Muscle of arm (tissue), 14 donors: Measurements from ENCODE around the gene HDDC3. TPM values are rescaled to one million over a fixed set of nuclear protein-coding genes. Genes with fewer than 3 reads are reported as not detected.

ENCODE experiments used
- DNase-seq: peaks from one replicate; pipeline ENCODE4 v3.0.0-alpha.2; 2013
- long read RNA-seq, 11 donors: transcript quantifications; one replicate each; lab custom pipeline, GENCODE V29; 2026
- polyA plus RNA-seq, 12 donors: library from polyadenylated mRNA; unstranded; fragments of 120-200 nt; gene quantifications; one replicate each; pipeline ENCODE4 v1.2.1, GENCODE V29; 2013; ENCODE audit not compliant: insufficient read length in 12 of 12

HDDC3 gene, protein sequence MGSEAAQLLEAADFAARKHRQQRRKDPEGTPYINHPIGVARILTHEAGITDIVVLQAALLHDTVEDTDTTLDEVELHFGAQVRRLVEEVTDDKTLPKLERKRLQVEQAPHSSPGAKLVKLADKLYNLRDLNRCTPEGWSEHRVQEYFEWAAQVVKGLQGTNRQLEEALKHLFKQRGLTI
- 10 to 100 TPM in 2 of 12 donors, 1 to 10 TPM in 9, not detected in 1; 7.2 to 12.6 (median 8.9) TPM for polyA plus RNA-seq
- long read RNA-seq, donor 1, full-length matches to known transcripts = 12 of 12 reads
- long read RNA-seq, donor 1, partial matches to known transcripts = 0 of 12 reads
- long read RNA-seq, donor 1, other reads (novel, unspliced or antisense) = 0 of 12 reads
- long read RNA-seq, donor 2, transcript HDDC3-202 (4 exons, 1,880 nt) = major isoform, 6 of 9 reads
- long read RNA-seq, donor 2, partial matches to known transcripts = 0 of 9 reads
- long read RNA-seq, donor 2, other reads (novel, unspliced or antisense) = 0 of 9 reads
- long read RNA-seq, donor 3, partial matches to known transcripts = 0 of 2 reads
- long read RNA-seq, donor 3, other reads (novel, unspliced or antisense) = 0 of 2 reads
- long read RNA-seq, donor 4, partial matches to known transcripts = 0 of 4 reads
- long read RNA-seq, donor 4, other reads (novel, unspliced or antisense) = 0 of 4 reads
- long read RNA-seq, donor 5, full-length matches to known transcripts = 8 of 8 reads
- long read RNA-seq, donor 5, partial matches to known transcripts = 0 of 8 reads
- long read RNA-seq, donor 5, other reads (novel, unspliced or antisense) = 0 of 8 reads
- long read RNA-seq, donor 6, partial matches to known transcripts = 0 of 4 reads
- long read RNA-seq, donor 6, other reads (novel, unspliced or antisense) = 0 of 4 reads
- long read RNA-seq, donor 7, partial matches to known transcripts = 0 of 4 reads
- long read RNA-seq, donor 7, other reads (novel, unspliced or antisense) = 0 of 4 reads
- long read RNA-seq, donor 8, transcript HDDC3-202 (4 exons, 1,880 nt) = major isoform, 6 of 6 reads
- long read RNA-seq, donor 8, partial matches to known transcripts = 0 of 6 reads
- long read RNA-seq, donor 8, other reads (novel, unspliced or antisense) = 0 of 6 reads
- long read RNA-seq, donor 9, transcript HDDC3-202 (4 exons, 1,880 nt) = major isoform, 7 of 8 reads
- long read RNA-seq, donor 9, partial matches to known transcripts = 0 of 8 reads
- long read RNA-seq, donor 9, other reads (novel, unspliced or antisense) = 0 of 8 reads
- long read RNA-seq, donor 10, transcript HDDC3-202 (4 exons, 1,880 nt) = major isoform, 5 of 7 reads
- long read RNA-seq, donor 10, partial matches to known transcripts = 0 of 7 reads
- long read RNA-seq, donor 10, other reads (novel, unspliced or antisense) = 0 of 7 reads
- long read RNA-seq, donor 11, transcript HDDC3-202 (4 exons, 1,880 nt) = major isoform, 7 of 7 reads
- long read RNA-seq, donor 11, partial matches to known transcripts = 0 of 7 reads
- long read RNA-seq, donor 11, other reads (novel, unspliced or antisense) = 0 of 7 reads

DNA sequence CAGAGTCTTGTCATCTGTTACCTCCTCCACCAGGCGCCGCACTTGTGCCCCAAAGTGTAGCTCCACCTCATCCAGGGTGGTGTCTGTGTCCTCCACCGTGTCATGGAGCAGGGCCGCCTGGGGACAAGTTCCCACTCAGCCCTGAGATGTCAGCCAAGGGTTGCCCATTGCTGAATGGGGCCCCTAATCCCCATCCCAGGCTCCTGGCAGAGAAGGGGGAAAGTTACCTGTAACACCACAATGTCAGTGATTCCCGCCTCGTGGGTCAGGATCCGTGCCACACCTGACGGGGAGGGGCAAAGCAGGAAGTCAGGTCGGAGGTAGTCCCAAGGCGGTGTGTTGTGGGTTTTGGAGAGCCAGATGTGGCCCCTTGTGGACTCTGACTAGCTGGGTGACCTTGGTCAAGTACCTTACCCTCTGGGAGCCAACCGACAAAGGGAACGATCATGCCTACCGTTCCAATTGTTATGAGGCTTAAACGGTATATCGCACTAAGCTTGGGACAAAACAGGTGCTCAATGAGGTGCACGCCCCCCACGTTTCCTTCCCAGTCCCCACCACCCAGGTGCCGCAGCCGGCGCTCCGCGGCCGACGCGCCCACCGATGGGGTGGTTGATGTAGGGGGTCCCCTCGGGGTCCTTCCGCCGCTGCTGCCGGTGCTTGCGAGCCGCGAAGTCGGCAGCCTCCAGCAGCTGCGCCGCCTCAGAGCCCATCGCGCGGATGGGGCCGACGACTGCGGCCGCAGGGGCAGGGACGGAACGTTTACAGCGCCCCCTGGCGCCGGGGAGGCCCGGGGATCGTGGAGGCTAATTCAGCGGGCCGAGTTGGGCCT, at the start of gene HDDC3:
TSS of gene HDDC3 (minus strand) at position 722 of the 832 bp plus-strand sequence. CDS start at position 713, 9 bp downstream.
- DNase-seq = peak; percentile 92

DNA sequence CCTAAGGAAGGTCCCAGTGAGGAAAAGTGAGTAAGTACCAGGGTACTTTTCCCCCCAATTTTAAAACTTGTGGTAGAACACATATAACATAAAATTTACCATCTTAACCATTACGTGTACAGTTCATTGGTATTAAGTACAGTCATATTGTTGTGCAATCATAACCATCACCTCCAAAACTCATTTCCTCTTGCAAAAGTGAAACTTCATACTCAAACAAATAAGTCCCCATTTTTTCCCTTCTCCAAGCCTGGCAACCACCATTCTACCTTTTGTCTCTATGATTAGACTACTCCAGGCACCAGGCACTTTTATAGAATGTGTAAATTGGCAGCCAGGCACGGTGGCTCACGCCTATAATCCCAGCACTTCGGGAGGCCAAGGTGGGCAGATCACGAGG, 49.8 kb upstream of the HDDC3 start:
- no peak for DNase-seq

DNA sequence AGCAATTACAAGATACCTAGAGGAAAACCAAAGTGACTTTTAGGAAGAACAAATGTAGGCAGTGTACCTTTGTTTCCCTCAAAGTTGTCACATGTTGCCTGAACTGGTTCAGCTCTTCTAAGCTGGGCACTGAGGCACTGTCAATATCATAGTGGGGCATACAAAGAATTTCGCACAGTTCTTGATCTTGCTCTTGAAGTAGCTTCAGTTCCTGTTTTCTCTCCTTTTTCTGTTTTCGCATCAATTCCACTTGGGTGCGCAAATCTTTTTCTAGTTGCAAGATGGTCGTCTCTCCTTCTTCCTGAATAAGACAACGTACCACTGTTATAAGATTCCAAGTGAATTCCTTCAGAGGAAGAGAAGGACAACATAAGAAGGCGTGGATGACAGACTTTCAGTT, 49.3 kb upstream of the HDDC3 start:
- no peak for DNase-seq

DNA sequence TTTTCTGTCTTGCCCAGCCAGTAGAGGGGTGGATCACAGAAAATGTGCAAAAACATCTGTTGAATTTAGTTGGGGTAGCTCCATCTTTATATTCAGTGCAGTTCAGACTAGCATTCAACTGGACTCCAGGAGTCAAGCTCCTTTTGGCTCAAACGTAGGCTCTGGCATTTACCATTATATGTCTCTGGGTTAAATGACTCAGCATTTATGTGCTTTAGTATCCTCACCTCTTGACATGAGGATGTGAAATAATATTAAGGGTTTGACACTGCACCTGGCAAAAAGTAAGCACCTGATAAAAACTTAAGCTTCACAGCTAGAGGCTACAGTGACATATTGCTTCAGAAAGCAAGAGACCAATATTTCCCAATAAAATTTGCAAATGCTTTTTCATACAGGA, 47.2 kb upstream of the HDDC3 start:
- DNase-seq = no peak

DNA sequence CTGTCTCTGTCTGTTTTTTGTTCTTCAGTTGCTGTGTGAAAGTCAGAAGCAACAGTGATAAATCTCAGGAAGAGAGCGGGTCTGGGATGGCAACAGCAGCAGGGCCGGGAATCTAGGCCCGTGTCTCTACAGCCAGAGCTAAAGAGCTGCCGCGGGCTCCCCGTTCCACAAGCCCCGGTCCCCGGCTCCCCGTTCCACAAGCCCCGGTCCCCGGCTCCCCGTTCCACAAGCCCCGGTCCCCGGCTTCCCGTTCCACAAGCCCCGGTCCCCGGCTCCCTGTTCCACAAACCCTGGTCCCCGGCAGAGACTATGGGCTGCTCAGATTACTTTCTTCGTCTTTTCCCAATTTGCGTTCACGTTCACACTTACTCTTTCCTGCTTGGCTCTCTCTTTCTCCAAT, 41.9 kb upstream of the HDDC3 start:
- DNase-seq = no peak

DNA sequence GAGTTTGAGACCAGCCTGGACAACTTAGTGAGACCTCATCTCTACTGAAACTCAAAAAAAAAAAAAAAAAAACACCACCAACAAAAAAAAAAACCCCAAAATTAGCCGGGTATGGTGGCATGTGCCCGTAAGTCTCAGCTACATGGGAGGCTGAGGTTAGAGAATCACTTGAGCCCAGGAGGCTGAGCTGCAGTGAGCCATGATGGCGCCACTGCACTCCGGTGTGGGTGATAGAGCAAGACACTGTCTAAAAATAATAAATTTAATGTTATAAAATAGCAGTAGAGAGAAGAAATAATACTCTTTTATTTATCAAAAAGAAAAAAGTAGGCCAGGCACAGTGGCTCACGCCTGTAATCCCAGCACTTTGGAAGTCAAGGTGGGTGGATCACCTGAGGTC, 39.8 kb upstream of the HDDC3 start:
- no peak for DNase-seq

DNA sequence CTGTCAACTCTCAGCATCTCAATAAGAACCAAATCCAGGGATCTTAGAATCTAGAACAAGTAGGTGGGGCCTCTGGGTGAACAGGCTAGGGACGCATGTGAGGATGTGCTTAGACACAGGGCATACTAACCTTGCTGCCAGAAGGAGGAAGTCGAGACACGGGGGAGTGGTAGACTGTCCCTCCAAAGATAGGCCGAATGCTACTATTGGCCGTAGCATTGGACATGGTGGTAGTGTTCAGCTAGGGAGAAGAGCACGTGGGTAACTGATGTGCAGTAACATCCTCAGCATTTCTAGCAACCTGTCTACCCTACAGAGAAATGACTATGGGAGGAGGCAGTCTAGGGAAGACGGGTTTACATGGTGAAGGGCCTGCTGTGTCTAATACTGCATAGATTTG, 37.9 kb upstream of the HDDC3 start:
- no peak for DNase-seq

DNA sequence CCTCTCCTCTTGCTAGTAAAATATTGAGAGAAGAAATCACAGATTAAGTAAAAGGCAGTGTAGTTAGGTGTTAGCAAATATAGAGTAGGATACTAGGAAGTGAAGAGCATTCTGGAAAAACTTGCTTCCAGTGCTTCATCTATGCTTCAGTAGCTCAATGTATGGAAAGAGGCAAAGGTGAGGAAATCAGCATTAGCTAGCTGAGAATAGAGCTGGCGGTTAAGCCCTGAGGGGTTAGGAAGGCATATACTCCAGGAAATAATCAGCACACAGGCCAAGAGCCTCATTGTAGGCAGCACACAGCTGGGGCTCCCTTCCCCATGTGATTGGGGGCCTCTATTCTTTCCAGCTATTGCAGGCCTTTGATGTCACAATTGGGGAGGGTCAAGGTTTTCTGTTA, 36.1 kb upstream of the HDDC3 start:
- no peak for DNase-seq

DNA sequence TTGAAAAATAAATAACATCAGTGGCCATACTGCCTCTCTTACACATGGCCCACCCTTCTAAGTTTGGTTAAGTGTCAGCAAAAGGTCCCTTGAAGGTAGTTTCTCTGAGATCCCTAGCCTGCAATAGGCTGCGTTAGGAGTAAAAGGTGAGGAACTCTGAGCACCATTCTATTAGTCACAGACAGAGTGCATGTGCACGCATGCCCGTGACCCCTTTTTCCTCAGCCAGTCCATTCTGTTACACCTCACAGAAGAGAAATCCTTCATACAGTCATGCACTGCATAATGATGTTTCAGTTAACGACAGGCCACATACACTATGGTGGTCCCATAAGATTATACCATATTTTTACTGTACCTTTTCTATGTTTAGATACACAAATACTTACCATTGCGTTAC, 34.9 kb upstream of the HDDC3 start:
- DNase-seq = no peak

DNA sequence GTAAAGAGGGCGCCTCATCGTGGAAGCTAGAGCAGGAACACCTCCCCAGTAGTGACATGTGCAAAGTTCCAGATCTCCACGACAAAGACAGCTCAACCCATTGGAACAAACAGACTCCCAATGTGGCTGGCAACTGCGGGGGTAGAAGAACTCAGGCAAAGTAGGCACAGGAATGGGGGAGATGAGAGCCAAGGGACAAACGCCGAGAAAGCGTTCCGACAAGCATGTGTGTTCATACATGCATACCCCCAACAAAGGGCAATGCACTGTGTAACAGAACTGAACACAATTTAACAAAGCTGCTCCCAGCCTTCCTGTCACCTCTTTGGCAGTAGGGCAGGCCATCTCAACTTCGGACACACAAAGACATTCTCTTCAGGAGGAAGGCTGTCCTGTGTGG, 33.9 kb upstream of the HDDC3 start:
- DNase-seq = no peak

DNA sequence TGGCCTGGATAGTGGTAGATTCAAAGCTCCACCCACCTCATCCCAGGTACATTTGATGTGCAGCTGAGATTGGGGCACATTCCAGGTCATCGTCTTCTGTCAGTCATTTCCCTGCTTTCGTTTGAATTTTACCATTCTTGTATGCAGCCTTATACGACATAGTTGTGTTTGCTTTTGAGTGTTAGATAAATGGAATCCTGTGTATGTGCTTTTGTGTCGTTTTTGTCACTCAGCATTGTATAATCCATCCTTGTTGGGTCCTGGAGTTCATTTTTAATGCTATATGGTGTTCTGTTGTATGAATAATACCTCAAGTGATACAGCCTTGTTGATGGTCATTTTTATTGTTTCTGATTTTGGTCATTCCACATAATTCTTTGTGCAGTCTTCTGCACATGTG, 29.7 kb upstream of the HDDC3 start:
- no peak for DNase-seq

DNA sequence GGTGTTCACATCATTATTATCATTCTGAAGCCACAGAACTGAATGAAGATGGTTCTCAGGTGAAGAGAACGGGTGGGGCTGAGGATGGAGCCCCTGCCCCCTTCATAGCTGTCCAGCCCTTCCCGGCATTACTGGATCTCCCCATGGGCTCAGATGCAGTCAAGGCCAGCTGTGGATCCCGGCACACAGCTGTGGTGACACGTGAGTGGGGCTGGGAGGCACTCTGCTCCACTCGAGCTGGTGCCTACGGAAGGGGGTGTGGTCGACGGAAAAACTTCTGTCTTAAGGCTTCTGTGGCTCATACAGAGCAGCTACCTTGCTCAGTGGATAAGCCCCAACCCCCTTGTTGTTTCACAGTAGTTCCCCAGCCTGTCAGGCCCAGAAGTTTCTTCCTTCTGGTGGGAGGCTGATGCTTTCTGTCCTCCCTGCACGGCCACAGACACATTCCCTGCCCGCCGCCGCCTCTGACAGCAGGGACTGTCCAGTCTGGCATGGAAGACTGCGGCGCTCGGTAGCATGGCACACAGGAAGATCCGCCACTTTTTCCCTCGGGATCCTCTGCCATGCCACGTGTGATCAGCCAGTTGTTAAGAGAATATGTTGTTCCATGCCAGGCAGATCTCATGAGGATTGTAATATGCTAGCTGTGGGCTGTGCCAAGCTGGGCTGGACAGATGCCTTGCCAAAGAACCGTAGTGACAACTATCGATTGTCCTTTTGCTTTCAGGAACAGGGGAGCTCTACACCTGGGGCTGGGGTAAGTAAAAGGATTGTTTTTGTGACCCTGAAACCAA, 28.1 kb upstream of the HDDC3 start:
- no peak for DNase-seq

DNA sequence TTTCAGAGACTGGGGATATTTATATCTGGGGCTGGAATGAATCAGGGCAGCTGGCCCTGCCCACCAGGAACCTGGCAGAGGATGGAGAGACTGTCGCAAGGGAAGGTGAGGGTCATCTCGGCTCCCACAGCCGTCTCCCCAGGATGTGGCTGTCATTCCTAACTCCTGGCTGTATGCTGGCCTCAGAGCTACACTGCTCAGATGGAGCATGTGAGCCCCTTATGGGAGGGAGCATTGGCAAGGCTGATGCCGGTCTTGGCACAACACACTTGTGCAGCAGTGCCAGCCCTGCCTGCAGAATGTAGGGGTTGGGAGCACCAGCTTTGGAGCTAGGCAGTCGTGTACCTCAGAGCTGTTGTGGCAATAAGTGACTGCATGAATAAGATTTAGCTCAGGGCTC, 27.5 kb upstream of the HDDC3 start:
- DNase-seq = peak; percentile 51

DNA sequence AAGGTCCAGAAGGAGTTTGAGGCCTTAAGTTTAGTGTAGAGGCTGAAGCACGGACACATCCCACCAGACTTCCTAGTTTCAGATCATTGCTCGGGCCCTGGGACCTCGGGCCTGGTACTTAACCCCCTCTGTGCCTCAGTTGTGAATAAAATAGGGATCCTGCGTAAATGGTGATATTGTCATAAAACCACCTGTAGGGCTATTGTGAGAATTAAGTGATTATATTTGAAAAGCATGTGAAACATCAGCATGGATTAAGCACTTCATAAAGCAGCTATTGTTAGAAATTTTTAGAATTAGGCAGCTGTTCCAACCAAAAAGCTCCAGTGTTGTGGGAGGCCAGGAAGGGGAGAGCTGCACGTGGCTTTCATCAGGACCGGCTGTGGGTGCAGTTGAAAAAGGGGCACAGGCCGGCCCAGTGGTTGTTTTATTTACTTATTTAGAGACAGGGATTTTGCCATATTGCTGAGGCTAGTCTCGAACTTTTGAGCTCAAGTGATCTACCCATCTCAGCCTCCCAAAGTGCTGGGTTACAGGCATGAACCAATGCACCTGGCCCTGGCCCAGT, 26.8 kb upstream of the HDDC3 start:
- DNase-seq = no peak

DNA sequence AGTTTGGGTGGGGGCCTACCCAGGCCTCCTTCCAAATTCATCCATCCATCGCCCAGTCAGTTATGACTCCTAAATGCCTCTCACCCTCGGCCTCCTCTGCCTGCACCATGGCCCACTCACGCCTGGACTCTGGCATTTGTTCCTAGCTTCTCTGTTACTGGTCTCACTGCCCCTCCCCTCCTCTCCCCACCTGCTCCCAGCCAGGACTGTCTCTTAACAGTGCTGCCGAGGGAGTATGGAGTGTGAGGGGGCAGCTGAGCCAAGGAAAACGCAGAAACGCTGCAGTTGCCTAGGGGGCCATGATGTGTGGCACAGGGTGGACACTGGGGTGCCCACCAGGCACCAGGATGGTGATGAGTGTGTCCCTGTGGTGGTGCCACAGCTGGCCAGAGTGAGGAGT, 25.4 kb upstream of the HDDC3 start:
- no peak for DNase-seq

DNA sequence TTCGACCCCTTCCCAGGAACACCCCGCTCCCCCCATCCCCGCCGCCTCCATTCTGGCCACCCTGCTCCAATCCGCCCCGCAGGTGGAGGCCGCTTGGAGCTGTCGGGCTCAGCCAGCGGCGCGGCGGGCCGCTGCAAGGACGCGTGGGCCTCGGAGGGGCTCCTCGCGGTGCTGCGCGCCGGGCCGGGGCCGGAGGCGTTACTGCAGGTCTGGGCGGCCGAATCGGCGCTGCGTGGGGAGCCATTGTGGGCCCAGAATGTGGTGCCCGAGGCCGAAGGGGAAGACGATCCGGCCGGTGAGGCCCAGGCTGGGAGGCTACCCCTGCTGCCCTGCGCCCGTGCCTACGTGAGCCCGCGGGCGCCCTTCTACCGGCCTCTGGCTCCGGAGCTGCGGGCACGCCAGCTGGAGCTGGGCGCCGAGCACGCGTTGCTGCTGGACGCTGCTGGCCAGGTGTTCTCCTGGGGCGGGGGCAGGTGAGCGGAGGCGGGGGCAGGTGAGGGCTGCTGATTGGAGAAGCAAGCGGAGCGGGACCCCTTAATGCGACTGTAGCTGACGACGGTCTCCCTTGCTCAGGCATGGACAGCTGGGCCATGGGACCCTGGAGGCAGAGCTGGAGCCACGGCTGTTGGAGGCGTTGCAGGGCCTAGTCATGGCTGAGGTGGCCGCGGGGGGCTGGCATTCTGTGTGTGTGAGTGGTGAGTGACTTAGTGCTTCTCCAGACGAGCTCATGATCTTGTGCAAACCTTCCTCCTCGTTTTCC, 24.9 kb upstream of the HDDC3 start:
- no peak for DNase-seq

DNA sequence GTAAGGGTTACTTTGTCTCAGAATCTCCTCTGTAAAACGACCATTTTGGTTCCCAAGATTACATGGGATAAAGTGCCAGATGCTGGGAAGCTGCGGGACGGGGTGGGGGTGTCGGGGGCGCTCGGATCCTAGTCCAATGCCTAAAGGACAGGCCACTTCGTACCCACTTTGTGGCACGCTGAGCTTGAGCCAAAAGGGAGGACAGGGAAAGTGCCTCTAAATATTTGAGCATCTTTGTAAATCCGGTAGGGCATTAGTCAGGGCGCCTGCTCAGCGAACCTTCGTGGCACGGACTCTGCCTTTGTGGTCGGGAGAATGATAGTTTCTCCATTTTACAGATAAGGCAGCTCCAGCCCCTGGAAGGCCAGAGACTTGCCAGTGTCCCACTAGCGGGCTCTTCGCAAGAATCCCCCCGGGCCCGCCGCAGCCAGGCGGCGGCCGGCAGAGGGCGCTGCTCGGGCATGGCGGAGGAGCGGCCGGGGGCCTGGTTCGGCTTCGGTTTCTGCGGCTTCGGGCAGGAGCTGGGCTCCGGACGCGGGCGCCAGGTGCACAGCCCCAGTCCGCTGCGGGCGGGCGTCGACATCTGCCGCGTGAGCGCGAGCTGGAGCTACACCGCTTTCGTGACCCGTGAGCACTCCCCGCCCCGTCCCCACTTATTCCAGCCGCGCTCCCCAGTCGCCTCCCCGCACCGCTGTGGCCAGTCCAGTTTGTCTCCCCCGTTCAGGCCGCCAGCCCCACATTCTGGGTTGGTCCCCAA, 24.1 kb upstream of the HDDC3 start:
- DNase-seq = peak; percentile 80
